ENCODE data around the gene CTSC. TPM values are rescaled to one million over a fixed set of nuclear protein-coding genes. Genes with fewer than 3 reads are reported as not detected.

The CTSC gene
- total RNA-seq, 1 experiment from 2014 or later: 80.2 TPM

DNA sequence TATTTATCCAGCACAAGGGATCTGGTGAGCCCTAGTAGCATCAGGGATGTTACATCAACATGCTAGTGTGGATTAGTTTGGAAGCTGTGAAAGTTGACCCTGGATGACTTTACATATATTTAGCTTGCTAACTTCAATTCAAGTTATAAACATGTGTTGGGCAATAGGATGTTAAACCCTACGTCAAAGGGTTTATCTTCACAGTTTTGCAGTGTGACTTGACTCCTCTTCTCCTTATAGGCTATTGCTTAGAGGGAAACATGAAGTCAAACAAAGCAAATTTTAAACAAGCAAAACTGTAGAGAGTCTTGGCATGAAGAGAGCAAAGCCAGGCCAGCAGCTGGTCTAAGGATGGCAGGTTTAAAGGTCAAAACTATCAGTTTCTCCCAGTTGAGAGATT, 11.3 kb upstream of the CTSC start:
- no peak overlapping the region for H3K27ac ChIP-seq (ENCODE audit: low read length)
- H3K27me3 ChIP-seq (ENCODE audit: control insufficient read depth, insufficient read depth, low read length): no peaks in the 10 kb centered on the region
- H3K36me3 ChIP-seq (ENCODE audit: control insufficient read depth, insufficient read depth, low read length): no peaks in the 10 kb centered on the region
- H3K9me3 ChIP-seq (ENCODE audit: control insufficient read depth, insufficient read depth, low read depth, low read length): no peaks in the 10 kb centered on the region
- ATAC-seq (no peak), DNase-seq (ENCODE audit: low read depth, low spot score) (no peak)
- CTCF ChIA-PET: no interaction called here
- POLR2A ChIA-PET: no interaction called here
- H3K4me3 ChIP-seq (ENCODE audit: low read depth in 2 of 2, low read length in 2 of 2): no peak overlapping the region
- BruUV-seq (replicated peaks): no TSS peak
- no peaks in the 10 kb centered on the region for H3K4me1 ChIP-seq (ENCODE audit: control insufficient read depth, insufficient read depth, low read length)
- TF ChIP-seq SIN3A (IDR thresholded peaks at IDR 0.05; ENCODE audit: borderline replicate concordance, insufficient read depth, low read depth, low read length) (no peak), TCF7L2 (IDR thresholded peaks at IDR 0.05; ENCODE audit: low read depth, low read length) (no peak), POLR2AphosphoS5 (IDR thresholded peaks at IDR 0.05; ENCODE audit: low read depth, low read length) (no peak)
- TF ChIP-seq, protein P1, sequence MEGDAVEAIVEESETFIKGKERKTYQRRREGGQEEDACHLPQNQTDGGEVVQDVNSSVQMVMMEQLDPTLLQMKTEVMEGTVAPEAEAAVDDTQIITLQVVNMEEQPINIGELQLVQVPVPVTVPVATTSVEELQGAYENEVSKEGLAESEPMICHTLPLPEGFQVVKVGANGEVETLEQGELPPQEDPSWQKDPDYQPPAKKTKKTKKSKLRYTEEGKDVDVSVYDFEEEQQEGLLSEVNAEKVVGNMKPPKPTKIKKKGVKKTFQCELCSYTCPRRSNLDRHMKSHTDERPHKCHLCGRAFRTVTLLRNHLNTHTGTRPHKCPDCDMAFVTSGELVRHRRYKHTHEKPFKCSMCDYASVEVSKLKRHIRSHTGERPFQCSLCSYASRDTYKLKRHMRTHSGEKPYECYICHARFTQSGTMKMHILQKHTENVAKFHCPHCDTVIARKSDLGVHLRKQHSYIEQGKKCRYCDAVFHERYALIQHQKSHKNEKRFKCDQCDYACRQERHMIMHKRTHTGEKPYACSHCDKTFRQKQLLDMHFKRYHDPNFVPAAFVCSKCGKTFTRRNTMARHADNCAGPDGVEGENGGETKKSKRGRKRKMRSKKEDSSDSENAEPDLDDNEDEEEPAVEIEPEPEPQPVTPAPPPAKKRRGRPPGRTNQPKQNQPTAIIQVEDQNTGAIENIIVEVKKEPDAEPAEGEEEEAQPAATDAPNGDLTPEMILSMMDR (IDR thresholded peaks at IDR 0.05): no peak
- TF ChIP-seq, protein P2, sequence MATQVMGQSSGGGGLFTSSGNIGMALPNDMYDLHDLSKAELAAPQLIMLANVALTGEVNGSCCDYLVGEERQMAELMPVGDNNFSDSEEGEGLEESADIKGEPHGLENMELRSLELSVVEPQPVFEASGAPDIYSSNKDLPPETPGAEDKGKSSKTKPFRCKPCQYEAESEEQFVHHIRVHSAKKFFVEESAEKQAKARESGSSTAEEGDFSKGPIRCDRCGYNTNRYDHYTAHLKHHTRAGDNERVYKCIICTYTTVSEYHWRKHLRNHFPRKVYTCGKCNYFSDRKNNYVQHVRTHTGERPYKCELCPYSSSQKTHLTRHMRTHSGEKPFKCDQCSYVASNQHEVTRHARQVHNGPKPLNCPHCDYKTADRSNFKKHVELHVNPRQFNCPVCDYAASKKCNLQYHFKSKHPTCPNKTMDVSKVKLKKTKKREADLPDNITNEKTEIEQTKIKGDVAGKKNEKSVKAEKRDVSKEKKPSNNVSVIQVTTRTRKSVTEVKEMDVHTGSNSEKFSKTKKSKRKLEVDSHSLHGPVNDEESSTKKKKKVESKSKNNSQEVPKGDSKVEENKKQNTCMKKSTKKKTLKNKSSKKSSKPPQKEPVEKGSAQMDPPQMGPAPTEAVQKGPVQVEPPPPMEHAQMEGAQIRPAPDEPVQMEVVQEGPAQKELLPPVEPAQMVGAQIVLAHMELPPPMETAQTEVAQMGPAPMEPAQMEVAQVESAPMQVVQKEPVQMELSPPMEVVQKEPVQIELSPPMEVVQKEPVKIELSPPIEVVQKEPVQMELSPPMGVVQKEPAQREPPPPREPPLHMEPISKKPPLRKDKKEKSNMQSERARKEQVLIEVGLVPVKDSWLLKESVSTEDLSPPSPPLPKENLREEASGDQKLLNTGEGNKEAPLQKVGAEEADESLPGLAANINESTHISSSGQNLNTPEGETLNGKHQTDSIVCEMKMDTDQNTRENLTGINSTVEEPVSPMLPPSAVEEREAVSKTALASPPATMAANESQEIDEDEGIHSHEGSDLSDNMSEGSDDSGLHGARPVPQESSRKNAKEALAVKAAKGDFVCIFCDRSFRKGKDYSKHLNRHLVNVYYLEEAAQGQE (IDR thresholded peaks at IDR 0.05; ENCODE audit: insufficient read depth in 1 of 2, low read depth in 2 of 2, low read length in 1 of 2): no peak
- in situ Hi-C loops (cut with HindIII; ENCODE audit: low pct_unique_long_range_greater_than_20kb, low sequenced_read_pairs): no loop called here
- intact Hi-C loops (cut with micrococcal nuclease; ENCODE audit: unreplicated experiment): no loop called here

DNA sequence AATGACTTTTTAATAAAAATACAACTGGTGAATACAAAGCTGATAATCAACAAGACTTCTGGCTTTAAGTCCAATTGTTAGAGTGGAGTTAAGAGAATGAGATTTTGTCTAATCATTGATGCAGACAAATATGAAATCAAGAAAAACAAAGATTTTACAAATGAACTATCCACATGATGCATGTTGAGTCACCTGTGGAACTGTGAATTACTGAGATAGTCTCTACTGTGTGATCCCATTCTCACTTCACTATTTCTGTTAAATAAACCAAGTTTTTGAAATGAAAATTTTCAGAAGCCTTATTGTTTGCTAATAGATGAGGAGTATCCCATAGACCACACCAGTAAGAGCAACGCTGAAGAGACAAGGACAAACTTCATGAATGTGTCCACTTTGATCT, 8.4 kb upstream of the CTSC start:
- BruUV-seq (replicated peaks): no TSS peak
- H3K9me3 ChIP-seq (ENCODE audit: control insufficient read depth, insufficient read depth, low read depth, low read length): no peaks in the 10 kb centered on the region
- intact Hi-C loops (cut with micrococcal nuclease; ENCODE audit: unreplicated experiment) (no loop called here), in situ Hi-C loops (cut with HindIII; ENCODE audit: low pct_unique_long_range_greater_than_20kb, low sequenced_read_pairs) (no loop called here)
- no peak for ATAC-seq
- DNase-seq (ENCODE audit: low read depth, low spot score): no peak
- H3K36me3 ChIP-seq (ENCODE audit: control insufficient read depth, insufficient read depth, low read length): no peaks in the 10 kb centered on the region
- ChIA-PET POLR2A (no interaction called here), CTCF (no interaction called here)
- no peak overlapping the region for H3K4me3 ChIP-seq (ENCODE audit: low read depth in 2 of 2, low read length in 2 of 2)
- TF ChIP-seq, protein P1 (IDR thresholded peaks at IDR 0.05): no peak
- TF ChIP-seq TCF7L2 (IDR thresholded peaks at IDR 0.05; ENCODE audit: low read depth, low read length) (no peak), POLR2AphosphoS5 (IDR thresholded peaks at IDR 0.05; ENCODE audit: low read depth, low read length) (no peak), SIN3A (IDR thresholded peaks at IDR 0.05; ENCODE audit: borderline replicate concordance, insufficient read depth, low read depth, low read length) (no peak)
- TF ChIP-seq, protein P2 (IDR thresholded peaks at IDR 0.05; ENCODE audit: insufficient read depth in 1 of 2, low read depth in 2 of 2, low read length in 1 of 2): no peak
- no peaks in the 10 kb centered on the region for H3K4me1 ChIP-seq (ENCODE audit: control insufficient read depth, insufficient read depth, low read length)
- no peaks in the 10 kb centered on the region for H3K27me3 ChIP-seq (ENCODE audit: control insufficient read depth, insufficient read depth, low read length)
- H3K27ac ChIP-seq (ENCODE audit: low read length): no peak overlapping the region
